ENCODE results near the gene KAZN.

DNA sequence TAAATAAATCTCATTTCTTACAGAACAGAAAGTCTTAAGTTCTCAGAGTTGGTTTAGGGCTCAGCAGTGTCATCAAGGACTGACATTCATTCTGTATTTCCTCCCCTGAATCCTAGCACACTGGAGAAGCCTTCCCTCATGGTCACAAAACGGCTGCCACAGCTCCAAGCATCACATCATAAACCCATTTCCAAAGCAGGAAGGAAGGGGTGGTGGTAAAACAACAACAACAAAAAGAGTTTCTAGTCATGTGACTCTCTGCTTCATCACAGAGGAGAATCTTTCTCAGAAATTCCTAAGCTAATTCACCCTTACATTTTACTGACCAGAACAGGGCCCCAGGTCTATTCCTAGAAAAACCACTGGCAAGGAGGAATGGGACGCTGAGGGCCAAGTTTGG lies 210.3 kb downstream of the KAZN start:
- TF ChIP-seq, protein P1, sequence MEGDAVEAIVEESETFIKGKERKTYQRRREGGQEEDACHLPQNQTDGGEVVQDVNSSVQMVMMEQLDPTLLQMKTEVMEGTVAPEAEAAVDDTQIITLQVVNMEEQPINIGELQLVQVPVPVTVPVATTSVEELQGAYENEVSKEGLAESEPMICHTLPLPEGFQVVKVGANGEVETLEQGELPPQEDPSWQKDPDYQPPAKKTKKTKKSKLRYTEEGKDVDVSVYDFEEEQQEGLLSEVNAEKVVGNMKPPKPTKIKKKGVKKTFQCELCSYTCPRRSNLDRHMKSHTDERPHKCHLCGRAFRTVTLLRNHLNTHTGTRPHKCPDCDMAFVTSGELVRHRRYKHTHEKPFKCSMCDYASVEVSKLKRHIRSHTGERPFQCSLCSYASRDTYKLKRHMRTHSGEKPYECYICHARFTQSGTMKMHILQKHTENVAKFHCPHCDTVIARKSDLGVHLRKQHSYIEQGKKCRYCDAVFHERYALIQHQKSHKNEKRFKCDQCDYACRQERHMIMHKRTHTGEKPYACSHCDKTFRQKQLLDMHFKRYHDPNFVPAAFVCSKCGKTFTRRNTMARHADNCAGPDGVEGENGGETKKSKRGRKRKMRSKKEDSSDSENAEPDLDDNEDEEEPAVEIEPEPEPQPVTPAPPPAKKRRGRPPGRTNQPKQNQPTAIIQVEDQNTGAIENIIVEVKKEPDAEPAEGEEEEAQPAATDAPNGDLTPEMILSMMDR (IDR thresholded peaks at IDR 0.05; ENCODE audit: low read length): no peak
- TF ChIP-seq EZH2 (optimal IDR thresholded peaks at IDR 0.05; ENCODE audit: low read depth, low read length): no peak

All from MM.1S (cell line).